ENCODE data around the gene RPN2. TPM values are rescaled to one million over a fixed set of nuclear protein-coding genes. Genes with fewer than 3 reads are reported as not detected.

RPN2 gene
- polyA plus RNA-seq, 3 donors = 58.0 to 135 (median 79.1) TPM

GRCh38 chr20:37233548-37234253 lies 54.6 kb downstream of the RPN2 start:
- WGBS, 3 donors = 80 to 88% (median 88%) methylated on average over 10 of the region's 10 CpGs
- H3K27ac ChIP-seq (ENCODE audit: low read depth, low read length) = no peak overlapping the region

GRCh38 chr20:37234254-37234581 lies 55.1 kb downstream of the RPN2 start:
- 80 to 88% (median 86%) methylated on average over 5 of the region's 5 CpGs for WGBS, 3 donors
- H3K27ac ChIP-seq (ENCODE audit: low read depth, low read length) = no peak overlapping the region

- WGBS, 3 donors = 71 to 77% (median 73%) methylated on average over 6 of the region's 6 CpGs
- H3K27ac ChIP-seq (ENCODE audit: low read depth, low read length) = no peak overlapping the region
These were observed 55.9 kb downstream of the RPN2 start for GRCh38 chr20:37235065-37235464.

GRCh38 chr20:37236462-37236861 lies 57.3 kb downstream of the RPN2 start:
- WGBS, 3 donors = 84 to 93% (median 87%) methylated on average over 4 of the region's 4 CpGs
- no peak overlapping the region for H3K27ac ChIP-seq (ENCODE audit: low read depth, low read length)

GRCh38 chr20:37237656-37238055 lies 58.5 kb downstream of the RPN2 start:
- no peak overlapping the region for H3K27ac ChIP-seq (ENCODE audit: low read depth, low read length)
- 91 to 98% (median 92%) methylated on average over 5 of the region's 5 CpGs for WGBS, 3 donors

- no peak overlapping the region for H3K27ac ChIP-seq (ENCODE audit: low read depth, low read length)
- 90 to 96% (median 93%) methylated on average over 6 of the region's 6 CpGs for WGBS, 3 donors
These were observed 59.3 kb downstream of the RPN2 start for GRCh38 chr20:37238426-37238825.

- 68 to 83% (median 76%) methylated on average over 1 of the region's 1 CpG for WGBS, 3 donors
- H3K27ac ChIP-seq (ENCODE audit: low read depth, low read length) = no peak overlapping the region
These were observed 59.9 kb downstream of the RPN2 start for GRCh38 chr20:37238935-37239451.

GRCh38 chr20:37240337-37241067 lies 61.4 kb downstream of the RPN2 start:
- 81 to 95% (median 92%) methylated on average over 3 of the region's 3 CpGs for WGBS, 3 donors

GRCh38 chr20:37242503-37242902 lies 63.4 kb downstream of the RPN2 start:
- WGBS, 3 donors = 56 to 86% (median 70%) methylated on average over 4 of the region's 4 CpGs
- H3K27ac ChIP-seq (ENCODE audit: low read depth, low read length) = no peak overlapping the region

More at GRCh38 chr20:37240337-37241067, 61.4 kb downstream of the RPN2 start:
- H3K27ac ChIP-seq (ENCODE audit: low read depth, low read length) = no peak overlapping the region

- WGBS, 3 donors = 83 to 93% (median 86%) methylated on average over 15 to 16 of the region's 16 CpGs
- no peak overlapping the region for H3K27ac ChIP-seq (ENCODE audit: low read depth, low read length)
These were observed 64.2 kb downstream of the RPN2 start for GRCh38 chr20:37243076-37243936.

GRCh38 chr20:37243937-37244571 lies 64.9 kb downstream of the RPN2 start:
- 68 to 75% (median 70%) methylated on average over 8 of the region's 8 CpGs for WGBS, 3 donors
- H3K27ac ChIP-seq (ENCODE audit: low read depth, low read length) = no peak overlapping the region

GRCh38 chr20:37244572-37244957 lies 65.4 kb downstream of the RPN2 start:
- H3K27ac ChIP-seq (ENCODE audit: low read depth, low read length) = no peak overlapping the region
- 80 to 84% (median 84%) methylated on average over 5 of the region's 5 CpGs for WGBS, 3 donors

- H3K27ac ChIP-seq (ENCODE audit: low read depth, low read length) = no peak overlapping the region
- 79 to 83% (median 79%) methylated on average over 25 of the region's 25 CpGs for WGBS, 3 donors
These were observed 66.4 kb downstream of the RPN2 start for GRCh38 chr20:37245216-37246150.

- WGBS, 3 donors = 89 to 97% (median 90%) methylated on average over 5 of the region's 5 CpGs
These were observed 67.6 kb downstream of the RPN2 start for GRCh38 chr20:37246736-37247135.

GRCh38 chr20:37247547-37247946 lies 68.4 kb downstream of the RPN2 start:
- WGBS, 3 donors = 82 to 97% (median 90%) methylated on average over 1 of the region's 1 CpG
- H3K27ac ChIP-seq (ENCODE audit: low read depth, low read length) = no peak overlapping the region

More at GRCh38 chr20:37246736-37247135, 67.6 kb downstream of the RPN2 start:
- H3K27ac ChIP-seq (ENCODE audit: low read depth, low read length) = no peak overlapping the region

- 77 to 97% (median 92%) methylated on average over 2 of the region's 2 CpGs for WGBS, 3 donors
- H3K27ac ChIP-seq (ENCODE audit: low read depth, low read length) = no peak overlapping the region
These were observed 70.2 kb downstream of the RPN2 start for GRCh38 chr20:37249304-37249703.

- no peak overlapping the region for H3K27ac ChIP-seq (ENCODE audit: low read depth, low read length)
- WGBS, 3 donors = 66 to 72% (median 68%) methylated on average over 15 of the region's 15 CpGs
These were observed 72.8 kb downstream of the RPN2 start for GRCh38 chr20:37251825-37252477.

Data from adipose tissue (tissue), 3 donors.